PC-3 (cell line): ENCODE data around the gene TBC1D24.

ENCODE experiments used
- EZH2 ChIP-seq: fragments of 300-600 bp; sonication (generic); IDR thresholded peaks from one replicate; pipeline ENCODE4 v1.6.1; 2017; ENCODE audit warnings: antibody characterized with exemption, mild to moderate bottlenecking, low read length; ENCODE audit not compliant: unreplicated experiment
- EZH2phosphoT487 ChIP-seq: fragments of 300-600 bp; sonication (generic); IDR thresholded peaks from 2 replicates; pipeline ENCODE4 v1.6.1; 2018; ENCODE audit warnings: mild to moderate bottlenecking, antibody characterized with exemption, low read length, borderline replicate concordance
- TF ChIP-seq, protein P1 (sequence below): fragments of 300-600 bp; sonication (generic); conservative IDR thresholded peaks from 2 replicates; pipeline ENCODE4 v1.5.1; 2017; ENCODE audit warnings: antibody characterized with exemption, low read depth, mild to moderate bottlenecking, low read length

DNA sequence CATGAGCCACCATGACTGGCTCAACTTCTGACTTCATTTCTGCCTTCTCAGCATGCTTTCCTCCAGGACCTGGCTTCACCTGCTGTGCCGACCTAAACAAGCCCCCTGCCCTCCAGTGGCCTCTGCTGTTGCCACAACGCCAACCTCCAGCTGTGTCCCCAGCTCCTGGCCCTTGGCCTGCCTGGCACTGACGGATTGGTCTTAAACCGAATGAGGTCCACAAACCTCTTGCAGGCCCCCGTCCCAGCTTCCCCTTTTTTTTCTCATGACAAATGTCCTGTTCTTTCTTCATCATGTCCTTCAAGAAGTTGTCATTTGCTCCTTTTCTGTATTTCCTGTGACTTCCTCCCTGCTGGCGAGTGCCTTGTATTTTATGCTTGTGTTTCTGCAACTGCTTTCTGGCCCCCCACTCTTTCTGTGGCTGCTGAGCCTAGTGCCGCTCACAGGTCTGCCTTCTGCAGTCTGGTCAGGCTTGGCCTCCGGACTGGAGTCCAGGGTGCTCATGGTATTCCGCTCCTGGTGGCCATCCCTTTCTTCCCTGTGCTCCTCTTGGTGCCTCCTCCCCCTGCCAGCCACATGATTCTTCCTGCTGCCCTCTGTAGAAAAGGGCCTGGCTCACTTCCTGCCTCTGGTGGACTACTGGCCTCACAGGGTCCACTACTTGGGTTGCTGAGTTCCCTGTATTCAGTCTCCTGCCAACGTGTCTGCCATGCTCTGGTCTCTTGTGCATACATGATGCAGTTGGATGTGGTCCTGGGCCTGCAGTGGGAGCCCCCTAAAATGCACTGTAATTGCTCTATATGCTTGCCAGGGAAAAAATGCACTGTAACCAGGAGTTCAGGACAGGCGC lies 41.7 kb downstream of the TBC1D24 start:
- TF ChIP-seq EZH2phosphoT487, result no peak
- TF ChIP-seq, protein P1, sequence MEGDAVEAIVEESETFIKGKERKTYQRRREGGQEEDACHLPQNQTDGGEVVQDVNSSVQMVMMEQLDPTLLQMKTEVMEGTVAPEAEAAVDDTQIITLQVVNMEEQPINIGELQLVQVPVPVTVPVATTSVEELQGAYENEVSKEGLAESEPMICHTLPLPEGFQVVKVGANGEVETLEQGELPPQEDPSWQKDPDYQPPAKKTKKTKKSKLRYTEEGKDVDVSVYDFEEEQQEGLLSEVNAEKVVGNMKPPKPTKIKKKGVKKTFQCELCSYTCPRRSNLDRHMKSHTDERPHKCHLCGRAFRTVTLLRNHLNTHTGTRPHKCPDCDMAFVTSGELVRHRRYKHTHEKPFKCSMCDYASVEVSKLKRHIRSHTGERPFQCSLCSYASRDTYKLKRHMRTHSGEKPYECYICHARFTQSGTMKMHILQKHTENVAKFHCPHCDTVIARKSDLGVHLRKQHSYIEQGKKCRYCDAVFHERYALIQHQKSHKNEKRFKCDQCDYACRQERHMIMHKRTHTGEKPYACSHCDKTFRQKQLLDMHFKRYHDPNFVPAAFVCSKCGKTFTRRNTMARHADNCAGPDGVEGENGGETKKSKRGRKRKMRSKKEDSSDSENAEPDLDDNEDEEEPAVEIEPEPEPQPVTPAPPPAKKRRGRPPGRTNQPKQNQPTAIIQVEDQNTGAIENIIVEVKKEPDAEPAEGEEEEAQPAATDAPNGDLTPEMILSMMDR, result no peak
- no peak for TF ChIP-seq EZH2
